ENCODE data around the gene RPP30.

The RPP30 gene

GRCh38 chr10:90871766-90872647 lies at the start of gene RPP30:
RPP30 (plus strand) TSS chr10:90871974; CDS start chr10:90871987, 13 bp downstream.
- peak; percentile 76 for DNase-seq

- no peak for DNase-seq
Measured at GRCh38 chr10:90822508-90822907, 49.3 kb upstream of the RPP30 start.

DNA sequence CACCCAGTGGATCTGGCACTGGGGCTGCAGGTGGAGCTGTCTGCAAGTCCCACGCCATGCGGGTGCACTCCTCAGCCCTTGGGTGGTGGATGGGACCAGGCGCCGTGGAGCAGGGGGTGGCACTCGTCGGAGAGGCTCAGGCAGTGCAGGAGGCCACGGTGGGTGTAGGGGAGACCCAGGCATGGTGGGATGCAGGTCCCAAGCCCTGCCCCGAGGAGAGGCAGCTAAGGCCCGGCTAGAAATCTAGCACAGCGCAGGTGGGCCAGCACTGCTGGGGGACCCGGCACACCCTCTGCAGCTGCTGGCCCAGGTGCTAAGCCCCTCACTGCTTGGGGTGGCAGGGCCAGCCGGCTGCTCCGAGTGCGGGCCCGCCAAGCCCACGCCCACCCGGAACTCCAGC lies 39.7 kb upstream of the RPP30 start:
- DNase-seq: no peak

DNA sequence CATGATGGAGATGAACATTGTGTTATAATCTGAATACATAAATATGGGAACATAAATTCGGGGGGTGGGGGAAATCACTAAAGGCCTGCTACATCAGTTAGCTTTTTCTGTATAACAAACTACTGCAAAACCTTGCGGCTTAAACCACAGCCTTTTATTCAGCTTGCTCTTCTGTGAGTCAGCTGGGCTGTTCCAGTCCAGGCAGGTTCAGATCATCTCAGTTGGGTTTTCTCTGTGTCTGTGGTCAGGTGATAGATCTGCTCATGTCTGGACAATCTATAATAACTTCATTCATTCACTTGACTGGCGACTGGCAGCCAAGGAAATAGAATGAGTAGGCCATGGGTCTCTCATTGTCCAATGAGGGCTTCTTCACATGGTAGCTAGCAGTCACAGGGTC lies 37.4 kb upstream of the RPP30 start:
- no peak for DNase-seq

DNA sequence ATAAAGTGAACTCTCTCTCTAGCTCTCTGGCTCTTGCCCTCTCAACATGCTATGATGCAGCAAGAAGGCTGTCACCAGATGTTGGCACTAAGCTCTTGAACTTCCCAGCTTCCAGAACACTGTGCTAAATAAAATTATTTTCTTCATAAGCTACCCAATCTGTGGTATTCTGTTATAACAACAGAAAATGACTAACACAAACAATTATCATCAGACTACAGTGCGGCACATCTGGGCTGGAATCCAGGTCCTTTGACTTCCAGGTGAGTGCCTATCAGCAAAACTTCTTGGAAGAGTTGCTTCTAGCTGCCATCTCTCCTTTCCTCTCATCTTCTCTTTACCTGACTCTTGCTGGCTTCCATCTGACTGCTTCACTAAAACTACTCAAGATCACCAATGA lies 34.3 kb upstream of the RPP30 start:
- DNase-seq: no peak

DNA sequence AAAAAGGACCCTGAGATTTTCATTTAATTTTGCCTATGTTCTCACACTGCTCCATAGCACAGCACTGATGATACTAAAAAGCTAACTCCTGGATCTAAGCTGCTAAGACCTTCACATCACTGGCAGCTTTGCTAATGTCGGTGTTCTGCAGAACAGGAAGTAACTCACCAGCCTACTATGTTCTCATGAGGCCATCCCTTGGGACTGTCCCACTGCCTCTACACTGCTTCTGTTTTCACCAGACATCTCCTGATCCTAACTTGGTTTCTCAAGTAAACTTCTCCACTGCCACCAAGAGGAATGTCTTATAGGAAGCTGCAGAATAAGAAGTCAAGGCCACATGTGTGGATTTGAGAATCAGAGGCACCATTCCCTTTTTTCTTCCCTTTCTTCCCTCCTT lies 29.0 kb upstream of the RPP30 start:
- no peak for DNase-seq

- DNase-seq: no peak
Measured at GRCh38 chr10:90845726-90846125, 26.0 kb upstream of the RPP30 start.

DNA sequence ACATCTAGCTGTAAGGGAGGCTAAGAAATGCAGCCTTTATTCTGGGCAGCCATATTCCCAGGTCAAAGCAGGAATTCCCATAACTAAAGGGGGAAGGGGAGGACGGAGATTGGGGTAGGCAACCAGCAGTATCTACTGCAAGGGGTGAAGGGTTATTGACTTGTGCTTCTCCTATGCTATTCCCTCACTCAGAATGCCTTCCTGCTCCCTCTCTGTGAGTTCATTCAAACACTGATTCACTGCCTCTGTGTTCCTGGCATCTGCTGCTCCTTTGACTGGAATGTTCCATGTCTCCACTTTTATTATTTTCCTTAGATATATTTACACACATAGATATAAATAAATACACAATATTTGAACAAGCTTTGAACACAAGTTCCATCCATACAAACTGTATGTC lies 25.0 kb upstream of the RPP30 start:
- no peak for DNase-seq

GRCh38 chr10:90847436-90847835 lies 24.3 kb upstream of the RPP30 start:
- DNase-seq: no peak

DNA sequence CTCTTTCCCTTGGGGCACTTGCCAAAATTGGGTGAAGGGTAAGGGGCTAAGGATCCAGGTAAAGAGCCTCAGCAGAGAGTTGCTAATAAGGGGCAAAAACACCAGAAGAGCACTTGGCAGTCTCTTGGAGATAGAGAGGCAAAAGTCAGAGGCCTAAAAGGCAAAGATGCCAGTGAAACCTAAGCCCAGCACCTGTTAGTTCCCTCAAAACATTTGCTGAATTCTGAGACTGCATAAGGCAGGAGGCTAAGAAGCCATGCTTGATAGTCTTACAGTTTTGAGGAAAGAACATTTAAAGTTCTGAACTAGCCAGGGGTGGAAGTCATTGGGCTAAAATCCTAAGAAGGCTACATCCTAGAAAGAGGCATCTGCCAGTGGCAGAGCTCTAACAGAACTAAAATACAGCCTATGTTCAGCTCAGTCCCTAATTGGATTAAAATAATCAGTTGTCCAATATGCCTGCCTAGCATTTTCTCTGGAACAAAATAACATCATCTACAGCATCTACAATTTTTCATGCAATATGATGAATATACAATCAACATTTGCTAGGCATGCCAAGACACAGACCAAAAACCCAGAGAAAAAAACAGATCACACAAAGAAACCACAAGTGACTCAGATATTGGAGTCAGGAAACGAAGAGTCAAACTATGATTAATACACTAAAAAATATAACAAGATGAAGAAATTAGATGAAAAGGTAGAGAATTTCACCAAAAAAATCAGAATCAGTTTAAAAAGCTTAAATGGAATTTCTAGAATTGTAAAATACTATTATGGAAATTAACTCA lies 21.6 kb upstream of the RPP30 start:
- DNase-seq: no peak

GRCh38 chr10:90855126-90855525 lies 16.6 kb upstream of the RPP30 start:
- DNase-seq: no peak

DNA sequence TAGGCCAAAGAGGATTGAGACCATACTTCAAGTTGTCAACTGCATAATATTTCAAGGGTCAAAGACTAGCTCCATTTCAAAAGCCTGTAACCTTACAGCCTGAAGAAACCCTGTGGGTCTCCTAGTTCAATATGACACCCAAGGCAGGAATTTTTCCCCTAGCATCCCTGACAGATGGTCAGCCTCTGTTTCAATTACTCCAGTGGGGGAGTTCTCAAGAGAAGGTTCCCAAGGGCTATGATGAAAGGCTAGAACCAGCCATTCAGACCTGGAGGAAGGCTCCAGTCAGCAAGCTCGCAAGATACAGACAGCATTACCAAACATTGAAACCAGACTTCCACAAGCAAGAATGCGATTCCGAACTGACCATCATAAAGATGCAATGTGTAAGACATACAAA lies 15.5 kb upstream of the RPP30 start:
- DNase-seq: no peak

DNA sequence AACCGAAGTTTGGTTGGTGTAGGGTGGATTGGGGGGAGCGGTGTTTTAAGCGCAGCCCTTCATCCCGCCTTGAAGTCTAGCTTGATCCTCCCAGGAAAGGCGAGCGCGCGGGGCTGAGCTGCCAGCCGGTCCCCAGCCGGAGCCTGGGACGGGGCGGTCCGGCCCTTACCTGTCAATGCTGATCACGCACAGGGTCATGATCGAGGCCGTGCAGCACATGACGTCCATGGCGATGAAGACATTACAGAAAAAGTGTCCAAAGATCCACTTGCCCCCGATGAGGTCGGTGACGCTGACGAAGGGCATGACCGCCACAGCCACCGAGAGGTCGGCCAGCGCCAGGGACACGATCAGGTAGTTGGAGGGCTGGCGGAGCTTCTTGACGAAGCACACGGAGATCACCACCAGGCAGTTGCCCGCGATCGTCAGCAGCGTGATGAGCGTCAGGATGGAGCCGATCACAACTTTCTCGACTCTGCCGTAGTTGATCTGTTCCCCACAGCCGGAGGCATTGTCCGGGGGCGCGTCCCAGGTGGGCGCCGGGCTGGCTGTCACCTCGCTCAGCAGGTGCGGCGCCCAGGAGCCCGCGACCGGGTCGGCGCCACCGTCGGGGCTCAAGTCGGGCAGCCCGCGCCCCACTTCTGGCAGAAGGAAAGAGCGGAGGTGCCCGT lies 14.7 kb upstream of the RPP30 start:
- DNase-seq: no peak

- peak; percentile 55 for DNase-seq
Measured at GRCh38 chr10:90857635-90858460, 13.9 kb upstream of the RPP30 start, which contains the start of gene HTR7. HTR7 (minus strand) TSS chr10:90858039; CDS start chr10:90857671, 368 bp downstream.

DNA sequence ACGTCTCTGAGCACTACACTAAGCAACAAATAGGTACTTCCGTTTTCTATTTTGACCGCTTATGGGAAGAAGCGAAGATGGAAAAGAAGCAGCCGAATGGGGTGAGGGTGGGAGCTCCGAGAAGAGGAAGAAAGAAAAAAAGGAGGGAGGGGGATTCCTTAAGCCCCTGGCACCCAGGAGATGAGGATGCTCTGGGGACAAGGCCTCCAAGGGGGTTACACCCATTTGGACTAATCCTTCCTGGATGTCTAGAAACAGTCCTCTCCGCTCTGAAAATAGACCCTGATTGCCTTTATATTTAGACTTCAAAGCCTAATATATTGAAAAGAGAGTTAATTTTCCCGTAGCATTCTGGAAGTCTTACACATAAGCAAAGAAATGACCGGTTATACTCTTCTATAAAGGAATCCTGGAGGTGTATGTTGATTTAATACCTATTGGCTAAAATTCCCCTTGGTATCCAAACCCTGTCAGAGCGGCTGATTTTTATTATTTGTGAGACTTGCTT lies 13.3 kb upstream of the RPP30 start:
- DNase-seq: no peak

DNA sequence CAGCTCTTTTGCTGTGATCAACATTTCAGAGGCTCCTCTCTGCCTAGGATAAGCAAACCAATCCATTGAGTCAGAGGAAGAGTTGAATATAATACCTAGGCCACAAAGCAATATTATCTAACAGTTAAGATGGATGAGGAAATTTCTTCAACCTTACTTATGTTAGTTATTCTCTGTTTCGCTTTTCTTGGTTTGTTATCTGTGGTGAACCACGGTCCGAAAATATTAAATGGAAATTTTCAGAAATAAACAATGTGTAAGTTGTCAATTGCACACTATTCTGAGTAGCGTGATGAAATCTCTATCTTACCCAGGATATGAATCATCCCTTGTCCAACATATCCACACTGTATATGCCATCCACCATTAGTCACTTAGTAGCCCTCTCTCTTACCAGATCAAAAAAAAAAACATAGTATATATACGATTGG lies 12.4 kb upstream of the RPP30 start:
- DNase-seq: no peak

GRCh38 chr10:90860790-90861189 lies 11.0 kb upstream of the RPP30 start:
- no peak for DNase-seq

GRCh38 chr10:90862908-90863514 lies 8.8 kb upstream of the RPP30 start:
- DNase-seq: no peak

- no peak for DNase-seq
Measured at GRCh38 chr10:90865401-90865800, 6.4 kb upstream of the RPP30 start.

- no peak for DNase-seq
Measured at GRCh38 chr10:90866050-90866598, 5.7 kb upstream of the RPP30 start.

- DNase-seq: peak; percentile 26
Measured at GRCh38 chr10:90871279-90871765, 452 bp upstream of the RPP30 start.

All from NCI-H345 (cell line).